Skeletal muscle satellite cell (primary cell): ENCODE results near the gene MYO15A.

Source experiments
- H3K27me3 ChIP-seq: 2 replicates; pipeline ENCODE4 v1.7.0; 2013; ENCODE audit warnings: low read length; ENCODE audit not compliant: control insufficient read depth, insufficient read depth
- H3K36me3 ChIP-seq: 2 replicates; pipeline ENCODE4 v1.7.0; 2013; ENCODE audit warnings: mild to moderate bottlenecking, control low read depth, low read length; ENCODE audit not compliant: insufficient read depth
- H3K4me1 ChIP-seq: 2 replicates; pipeline ENCODE4 v1.7.0; 2013; ENCODE audit warnings: low read length; ENCODE audit not compliant: control insufficient read depth, insufficient read depth
- H3K4me2 ChIP-seq: 2 replicates; pipeline ENCODE4 v1.7.0; 2013; ENCODE audit warnings: mild to moderate bottlenecking, low read length
- H3K4me3 ChIP-seq: 2 replicates; pipeline ENCODE4 v1.7.0; 2013; ENCODE audit warnings: low read length
- H3K9ac ChIP-seq: 2 replicates; pipeline ENCODE4 v1.7.0; 2013; ENCODE audit warnings: mild to moderate bottlenecking, low read depth, low read length, moderate library complexity
- H3K9me3 ChIP-seq: replicated peaks from 2 replicates; pipeline ENCODE4 v1.7.0; 2013; ENCODE audit warnings: mild to moderate bottlenecking, control low read depth, low read length

Gene MYO15A

DNA sequence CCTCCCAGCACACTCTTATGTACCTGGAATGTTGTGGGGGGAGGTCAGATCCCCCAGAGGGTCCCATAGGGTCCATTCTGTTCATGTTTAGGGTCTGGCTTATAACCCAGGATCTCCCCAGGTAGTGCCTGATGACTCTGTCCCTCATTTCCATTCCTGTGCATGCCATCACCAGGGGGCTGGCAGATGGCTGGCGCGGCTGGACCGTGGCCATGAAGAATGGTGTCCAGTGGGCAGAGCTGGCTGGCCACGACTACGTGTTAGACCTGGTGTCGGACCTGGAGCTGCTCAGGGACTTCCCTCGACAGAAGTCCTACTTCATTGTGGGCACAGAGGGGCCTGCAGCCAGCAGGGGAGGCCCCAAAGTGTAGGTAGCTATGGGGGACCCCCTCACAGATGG is 40.0 kb downstream of the MYO15A start:
- Histone ChIP-seq H3K4me3 (no peak overlapping the region), H3K4me1 (peaks cover 5% of the 10 kb centered on the region), H3K9me3 (no peaks in the 10 kb centered on the region), H3K9ac (no peak overlapping the region), H3K27me3 (peaks cover 6% of the 10 kb centered on the region), H3K4me2 (no peak overlapping the region), H3K36me3 (no peaks in the 10 kb centered on the region)

DNA sequence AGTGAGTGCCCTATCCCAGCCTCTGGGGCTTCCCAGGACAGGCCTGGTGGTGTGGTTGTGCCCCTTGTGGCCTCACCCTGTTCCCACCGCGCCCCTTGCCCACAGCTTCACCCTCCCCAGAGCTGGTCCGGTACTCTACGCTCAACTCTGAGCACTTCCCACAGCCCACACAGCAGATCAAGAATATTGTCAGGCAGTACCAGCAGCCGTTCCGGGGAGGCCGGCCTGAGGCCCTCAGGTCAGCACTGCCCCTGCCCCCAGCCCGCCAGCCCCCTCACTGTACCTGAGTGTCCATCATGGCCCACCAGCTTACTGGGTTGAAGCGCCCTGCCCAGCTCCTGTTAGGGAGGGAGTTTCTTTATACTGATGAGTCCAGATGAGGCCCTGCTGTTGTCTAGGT is 42.7 kb downstream of the MYO15A start:
- no peak overlapping the region for H3K4me2 ChIP-seq
- H3K4me1 ChIP-seq: peaks cover 5% of the 10 kb centered on the region
- no peaks in the 10 kb centered on the region for H3K9me3 ChIP-seq
- H3K9ac ChIP-seq: no peak overlapping the region
- no peaks in the 10 kb centered on the region for H3K36me3 ChIP-seq
- peaks cover 6% of the 10 kb centered on the region for H3K27me3 ChIP-seq
- H3K4me3 ChIP-seq: no peak overlapping the region

GRCh38 chr17:18155179-18155578 is 46.6 kb downstream of the MYO15A start:
- Histone ChIP-seq H3K9ac (no peak overlapping the region), H3K4me1 (peaks cover 24% of the 10 kb centered on the region)

GRCh38 chr17:18156171-18156975 is 47.8 kb downstream of the MYO15A start:
- Histone ChIP-seq H3K9me3 (no peaks in the 10 kb centered on the region), H3K27me3 (no peaks in the 10 kb centered on the region), H3K4me2 (no peak overlapping the region), H3K9ac (no peak overlapping the region), H3K4me1 (peaks cover 24% of the 10 kb centered on the region), H3K36me3 (no peaks in the 10 kb centered on the region), H3K4me3 (no peak overlapping the region)

More at GRCh38 chr17:18155179-18155578, 46.6 kb downstream of the MYO15A start:
- Histone ChIP-seq H3K36me3 (no peaks in the 10 kb centered on the region), H3K27me3 (no peaks in the 10 kb centered on the region), H3K9me3 (no peaks in the 10 kb centered on the region), H3K4me3 (no peak overlapping the region), H3K4me2 (no peak overlapping the region)

- no peak overlapping the region for H3K4me2 ChIP-seq
- H3K4me3 ChIP-seq: no peak overlapping the region
- H3K9ac ChIP-seq: no peak overlapping the region
- H3K4me1 ChIP-seq: peaks cover 24% of the 10 kb centered on the region
- no peaks in the 10 kb centered on the region for H3K27me3 ChIP-seq
- H3K9me3 ChIP-seq: no peaks in the 10 kb centered on the region
- no peaks in the 10 kb centered on the region for H3K36me3 ChIP-seq
These were observed 48.4 kb downstream of the MYO15A start for GRCh38 chr17:18156976-18157280.

DNA sequence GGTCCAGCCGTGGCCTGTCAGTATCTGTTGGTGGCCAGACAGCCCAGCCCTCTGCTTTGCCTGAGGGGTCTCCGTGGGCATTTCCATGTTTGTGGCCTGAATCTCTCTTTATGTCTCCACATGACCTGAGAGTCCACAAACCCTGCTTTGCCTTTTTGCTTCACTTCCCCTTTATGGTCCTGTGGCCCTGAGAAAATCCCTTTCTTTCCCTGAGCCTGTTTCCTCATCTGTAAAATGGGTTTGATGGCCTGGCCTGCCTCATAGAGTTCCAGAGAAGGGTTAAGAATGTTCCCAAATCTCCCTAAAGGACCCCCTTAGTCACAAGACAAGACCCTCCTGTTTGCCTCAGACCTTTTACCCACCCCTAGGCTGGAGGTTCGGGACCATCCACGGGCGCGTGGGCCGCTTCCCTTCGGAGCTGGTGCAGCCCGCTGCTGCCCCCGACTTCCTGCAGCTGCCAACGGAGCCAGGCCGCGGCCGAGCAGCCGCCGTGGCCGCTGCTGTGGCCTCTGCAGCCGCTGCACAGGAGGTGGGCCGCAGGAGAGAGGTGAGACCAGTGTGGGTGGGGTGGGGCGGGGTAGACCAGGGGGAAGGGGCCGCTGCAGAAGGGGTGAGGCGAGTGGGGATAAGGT is 48.9 kb downstream of the MYO15A start:
- Histone ChIP-seq H3K36me3 (no peaks in the 10 kb centered on the region), H3K9ac (no peak overlapping the region), H3K4me1 (peaks cover 24% of the 10 kb centered on the region), H3K4me3 (peak overlapping the region; percentile 63), H3K4me2 (peak overlapping the region; percentile 78), H3K27me3 (no peaks in the 10 kb centered on the region), H3K9me3 (no peaks in the 10 kb centered on the region)

DNA sequence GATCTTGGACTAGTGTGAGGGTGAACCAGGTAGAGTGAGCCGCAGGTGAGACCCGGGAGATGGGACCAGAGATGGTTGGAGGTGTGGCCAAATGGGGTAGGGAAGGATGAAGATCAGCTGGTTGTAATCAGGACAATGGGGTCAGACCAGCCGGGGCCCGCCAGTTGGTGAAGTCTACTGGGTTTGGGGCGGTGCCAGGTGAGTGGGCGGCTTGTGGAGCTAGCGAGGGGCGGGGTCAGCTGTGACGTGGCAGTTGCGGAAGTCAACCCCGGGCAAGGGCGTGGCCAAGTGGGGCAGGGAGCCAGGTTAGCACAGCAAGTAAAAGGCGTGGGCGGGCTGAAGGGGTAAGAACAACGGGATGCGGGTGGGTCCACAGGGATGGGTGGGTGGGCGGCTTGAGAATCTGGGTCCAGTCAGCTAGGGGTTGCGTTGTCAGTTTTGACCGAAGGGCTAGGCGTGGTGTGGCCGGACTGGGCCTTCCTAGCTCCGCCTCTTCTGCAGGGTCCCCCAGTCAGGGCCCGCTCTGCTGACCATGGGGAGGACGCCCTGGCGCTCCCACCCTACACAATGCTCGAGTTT is 49.6 kb downstream of the MYO15A start:
- peak overlapping the region; percentile 58 for H3K9ac ChIP-seq
- peaks cover 21% of the 10 kb centered on the region for H3K4me1 ChIP-seq
- no peaks in the 10 kb centered on the region for H3K36me3 ChIP-seq
- no peaks in the 10 kb centered on the region for H3K9me3 ChIP-seq
- peak overlapping the region; percentile 78 for H3K4me2 ChIP-seq
- no peaks in the 10 kb centered on the region for H3K27me3 ChIP-seq
- H3K4me3 ChIP-seq: peak overlapping the region; percentile 63

DNA sequence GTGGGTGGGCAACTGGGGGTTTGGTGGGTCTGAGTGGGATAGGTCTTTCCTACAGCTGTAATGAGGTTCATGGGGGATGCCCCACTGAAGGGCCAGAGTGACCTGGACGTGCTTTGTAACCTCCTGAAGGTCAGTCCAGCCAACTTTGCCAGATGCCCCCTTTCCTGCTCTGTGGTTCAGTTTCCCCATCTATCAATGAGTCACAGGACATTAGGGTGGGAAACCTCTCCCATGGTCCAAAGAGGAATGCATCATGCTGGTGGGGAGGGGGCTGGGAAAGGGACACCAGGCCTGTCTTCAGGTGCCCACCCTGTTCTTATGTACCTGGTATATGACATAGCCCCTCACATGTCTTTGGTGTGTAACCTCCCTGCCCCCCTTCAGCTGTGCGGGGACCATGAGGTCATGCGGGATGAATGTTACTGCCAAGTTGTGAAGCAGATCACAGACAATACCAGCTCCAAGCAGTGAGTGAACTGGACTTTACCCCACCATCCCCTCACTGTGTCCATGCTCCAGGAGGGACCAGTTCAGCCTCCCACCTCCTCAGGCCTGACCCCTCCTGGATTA is 51.1 kb downstream of the MYO15A start:
- Histone ChIP-seq H3K4me1 (peaks cover 19% of the 10 kb centered on the region), H3K4me2 (no peak overlapping the region), H3K36me3 (no peaks in the 10 kb centered on the region), H3K9ac (no peak overlapping the region), H3K4me3 (no peak overlapping the region), H3K27me3 (no peaks in the 10 kb centered on the region), H3K9me3 (no peaks in the 10 kb centered on the region)

DNA sequence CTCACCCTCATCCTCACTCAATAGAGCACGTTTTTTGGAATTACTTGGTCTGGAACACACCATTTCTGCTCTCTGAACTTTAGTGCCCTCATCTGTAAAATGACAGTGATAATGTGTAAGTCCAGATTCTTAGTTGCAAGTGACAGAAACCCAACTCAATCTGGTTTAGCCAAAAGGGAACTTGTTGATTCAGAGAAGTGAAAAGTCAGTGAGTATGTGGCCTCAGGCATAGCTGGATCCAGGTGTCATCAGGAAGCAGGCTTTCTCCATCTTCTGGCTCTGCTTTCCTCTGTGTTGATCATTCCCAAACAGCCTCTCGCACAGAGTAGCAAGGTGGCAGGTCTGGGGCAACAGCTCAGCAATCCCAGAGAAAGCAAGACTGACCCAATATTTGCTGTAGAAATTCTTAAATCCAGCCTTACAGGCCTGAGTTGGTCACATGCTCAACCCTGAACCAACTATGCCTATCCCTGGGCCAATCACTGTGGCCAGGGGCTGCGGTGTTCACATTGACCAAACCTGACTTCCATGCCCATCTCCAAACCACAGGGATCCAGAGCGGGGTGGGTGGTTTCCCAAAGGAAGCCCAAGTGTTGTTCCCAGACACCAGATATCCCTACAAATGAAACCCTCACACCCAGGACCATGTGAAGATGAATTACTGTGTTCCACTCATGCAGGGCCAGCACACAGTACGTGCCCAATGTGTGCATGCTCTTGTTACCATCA is 51.7 kb downstream of the MYO15A start:
- no peaks in the 10 kb centered on the region for H3K27me3 ChIP-seq
- no peaks in the 10 kb centered on the region for H3K36me3 ChIP-seq
- peaks cover 19% of the 10 kb centered on the region for H3K4me1 ChIP-seq
- H3K4me2 ChIP-seq: no peak overlapping the region
- H3K9me3 ChIP-seq: no peaks in the 10 kb centered on the region
- no peak overlapping the region for H3K9ac ChIP-seq
- no peak overlapping the region for H3K4me3 ChIP-seq

DNA sequence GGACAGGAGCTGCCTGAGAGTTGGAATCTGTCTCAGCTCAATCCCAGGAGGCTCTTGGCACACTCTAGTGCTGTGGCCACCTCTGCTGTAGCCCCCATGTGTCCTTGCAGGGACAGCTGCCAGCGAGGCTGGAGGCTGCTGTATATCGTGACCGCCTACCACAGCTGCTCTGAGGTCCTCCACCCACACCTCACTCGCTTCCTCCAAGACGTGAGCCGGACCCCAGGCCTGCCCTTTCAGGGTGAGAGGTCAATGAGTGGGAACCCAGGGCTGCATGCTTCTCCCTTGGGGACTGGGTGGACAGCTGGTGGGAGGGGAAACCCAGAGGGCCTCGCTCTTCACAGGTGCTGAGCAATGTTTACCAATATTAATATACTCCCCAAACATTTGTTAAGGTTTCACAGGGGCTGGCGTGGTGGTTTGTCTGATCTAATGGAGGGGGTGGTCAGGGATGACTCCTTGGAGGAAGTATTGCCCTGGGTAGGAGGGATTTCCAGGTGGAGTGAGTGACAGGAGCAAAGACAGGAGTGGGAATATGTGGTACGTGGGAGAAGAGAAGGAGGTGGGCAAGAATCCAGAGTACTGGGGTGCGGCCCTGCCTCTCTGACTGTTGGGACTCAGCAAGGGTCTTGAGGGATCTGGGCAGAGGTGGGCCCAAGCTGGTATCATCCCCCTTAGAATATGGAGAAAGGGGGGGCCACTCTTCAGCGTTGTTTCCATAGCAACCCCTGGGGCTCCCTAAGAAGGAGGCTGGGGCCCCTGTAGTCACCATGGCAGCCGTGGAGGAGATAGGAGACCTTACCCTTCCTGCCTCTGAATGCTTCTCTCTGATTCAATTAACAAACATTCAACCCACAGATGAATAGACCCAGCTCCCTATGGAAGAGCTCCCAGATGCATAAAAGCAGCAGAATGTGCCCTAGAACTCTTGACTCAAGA is 52.9 kb downstream of the MYO15A start:
- Histone ChIP-seq H3K27me3 (no peaks in the 10 kb centered on the region), H3K4me3 (no peak overlapping the region), H3K4me2 (no peak overlapping the region), H3K36me3 (no peaks in the 10 kb centered on the region), H3K4me1 (peaks cover 19% of the 10 kb centered on the region), H3K9me3 (no peaks in the 10 kb centered on the region), H3K9ac (no peak overlapping the region)
